ENCODE results near the gene HBS1L.

HBS1L gene

DNA sequence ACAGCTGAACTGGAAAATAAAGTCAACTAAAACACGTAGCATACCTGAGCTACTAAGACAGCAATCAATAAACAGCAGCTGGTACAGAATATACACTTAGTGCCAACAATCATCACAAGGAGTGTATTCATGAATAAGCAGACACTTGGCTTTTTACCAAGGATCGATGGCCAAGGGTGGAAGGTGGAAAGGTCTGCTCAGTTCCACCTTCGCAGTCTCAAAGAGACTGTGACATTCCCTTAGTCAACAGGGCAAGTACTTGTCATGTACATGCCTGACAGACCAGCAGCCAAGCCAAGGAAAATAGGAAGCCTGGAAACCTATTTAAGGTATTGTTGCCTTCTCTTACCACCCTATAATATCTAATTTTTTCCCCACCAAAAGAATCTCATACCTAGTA, 21.4 kb downstream of the HBS1L start (continued):
- no peak for TF ChIP-seq KLF16 (tag by site-specific recombination; IDR thresholded peaks at IDR 0.05)
- TF ChIP-seq ZNF626 (tag by site-specific recombination; IDR thresholded peaks at IDR 0.05), result no peak
- no peak for TF ChIP-seq GLIS2 (tag by site-specific recombination; IDR thresholded peaks at IDR 0.05)
- no peak for TF ChIP-seq ZNF776 (tag by site-specific recombination; IDR thresholded peaks at IDR 0.05; ENCODE audit: borderline replicate concordance)
- no peak for TF ChIP-seq ZNF350 (tag by site-specific recombination; IDR thresholded peaks at IDR 0.05)
- no peak for TF ChIP-seq GFI1B (tag by site-specific recombination; IDR thresholded peaks at IDR 0.05)

DNA sequence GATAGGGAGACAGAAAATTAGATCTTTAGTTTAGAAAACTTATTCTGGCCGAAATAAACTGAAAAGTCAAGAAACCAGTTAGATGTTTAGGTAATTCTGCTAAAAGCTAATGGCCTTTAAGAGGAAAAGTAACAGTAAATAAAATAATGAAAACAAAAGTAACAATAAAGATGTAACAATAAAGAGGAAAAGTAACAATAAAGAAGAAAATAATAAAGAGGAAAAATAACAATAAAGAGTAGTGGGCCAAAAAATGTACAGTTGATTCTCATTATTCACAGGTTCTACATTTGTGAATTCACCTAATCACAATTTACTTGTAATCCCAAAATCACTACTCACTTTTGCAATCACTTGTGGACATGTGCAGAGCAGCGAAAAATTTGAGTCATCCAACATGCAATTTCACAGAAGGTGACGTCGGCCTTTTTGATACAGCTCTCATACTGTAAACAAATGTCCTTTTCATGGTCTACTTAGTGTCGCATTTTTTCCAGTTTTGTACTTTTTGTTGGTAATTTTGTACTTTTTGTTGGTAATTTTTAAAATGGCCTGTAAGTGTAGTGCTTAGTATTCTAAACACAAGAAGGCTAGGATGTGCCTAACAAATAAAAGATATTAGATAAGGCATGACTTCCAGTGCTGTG, 24.0 kb downstream of the HBS1L start:
- ChIA-PET CTCF (interaction anchor here (0.7 kb wide), 1 partner anchor 30 kb away, joined by 3 read pairs; no protein-coding TSS in a partner anchor), POLR2A (no interaction called here)
- no peaks in the 10 kb centered on the region for H3K9me3 ChIP-seq (ENCODE audit: control insufficient read depth, insufficient read depth, low read depth, low read length)
- no peak for TF ChIP-seq ZNF843 (tag by site-specific recombination; IDR thresholded peaks at IDR 0.05)
- no peak for TF ChIP-seq ZFP3 (tag by site-specific recombination; IDR thresholded peaks at IDR 0.05; ENCODE audit: low read depth)
- TF ChIP-seq SP3 (tag by site-specific recombination; IDR thresholded peaks at IDR 0.05), result no peak
- no peak for TF ChIP-seq ZSCAN16 (tag by site-specific recombination; IDR thresholded peaks at IDR 0.05)
- TF ChIP-seq ZNF140 (tag by site-specific recombination; IDR thresholded peaks at IDR 0.05), result no peak
- TF ChIP-seq, protein P1, sequence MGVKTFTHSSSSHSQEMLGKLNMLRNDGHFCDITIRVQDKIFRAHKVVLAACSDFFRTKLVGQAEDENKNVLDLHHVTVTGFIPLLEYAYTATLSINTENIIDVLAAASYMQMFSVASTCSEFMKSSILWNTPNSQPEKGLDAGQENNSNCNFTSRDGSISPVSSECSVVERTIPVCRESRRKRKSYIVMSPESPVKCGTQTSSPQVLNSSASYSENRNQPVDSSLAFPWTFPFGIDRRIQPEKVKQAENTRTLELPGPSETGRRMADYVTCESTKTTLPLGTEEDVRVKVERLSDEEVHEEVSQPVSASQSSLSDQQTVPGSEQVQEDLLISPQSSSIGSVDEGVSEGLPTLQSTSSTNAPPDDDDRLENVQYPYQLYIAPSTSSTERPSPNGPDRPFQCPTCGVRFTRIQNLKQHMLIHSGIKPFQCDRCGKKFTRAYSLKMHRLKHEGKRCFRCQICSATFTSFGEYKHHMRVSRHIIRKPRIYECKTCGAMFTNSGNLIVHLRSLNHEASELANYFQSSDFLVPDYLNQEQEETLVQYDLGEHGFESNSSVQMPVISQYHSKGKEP (tag by site-specific recombination; IDR thresholded peaks at IDR 0.05), result peak; percentile 76
- TF ChIP-seq ZNF16 (tag by site-specific recombination; IDR thresholded peaks at IDR 0.05; ENCODE audit: low read depth), result no peak
- TF ChIP-seq MZF1 (tag by site-specific recombination; IDR thresholded peaks at IDR 0.05; ENCODE audit: borderline replicate concordance), result no peak
- TF ChIP-seq ZNF19 (tag by site-specific recombination; IDR thresholded peaks at IDR 0.05; ENCODE audit: low read depth), result no peak
- TF ChIP-seq ZNF169 (tag by site-specific recombination; IDR thresholded peaks at IDR 0.05), result no peak
- TF ChIP-seq ZBTB20 (tag by site-specific recombination; IDR thresholded peaks at IDR 0.05), result no peak
- TF ChIP-seq ZNF548 (tag by site-specific recombination; IDR thresholded peaks at IDR 0.05), result no peak
- no peak for TF ChIP-seq ZNF391 (tag by site-specific recombination; IDR thresholded peaks at IDR 0.05; ENCODE audit: borderline replicate concordance, low read depth)
- peak; percentile 73 for TF ChIP-seq FEZF1 (tag by site-specific recombination; IDR thresholded peaks at IDR 0.05)
- TF ChIP-seq, protein P2, sequence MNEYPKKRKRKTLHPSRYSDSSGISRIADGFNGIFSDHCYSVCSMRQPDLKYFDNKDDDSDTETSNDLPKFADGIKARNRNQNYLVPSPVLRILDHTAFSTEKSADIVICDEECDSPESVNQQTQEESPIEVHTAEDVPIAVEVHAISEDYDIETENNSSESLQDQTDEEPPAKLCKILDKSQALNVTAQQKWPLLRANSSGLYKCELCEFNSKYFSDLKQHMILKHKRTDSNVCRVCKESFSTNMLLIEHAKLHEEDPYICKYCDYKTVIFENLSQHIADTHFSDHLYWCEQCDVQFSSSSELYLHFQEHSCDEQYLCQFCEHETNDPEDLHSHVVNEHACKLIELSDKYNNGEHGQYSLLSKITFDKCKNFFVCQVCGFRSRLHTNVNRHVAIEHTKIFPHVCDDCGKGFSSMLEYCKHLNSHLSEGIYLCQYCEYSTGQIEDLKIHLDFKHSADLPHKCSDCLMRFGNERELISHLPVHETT (tag by site-specific recombination; IDR thresholded peaks at IDR 0.05), result no peak
- TF ChIP-seq ZNF133 (tag by site-specific recombination; IDR thresholded peaks at IDR 0.05), result no peak
- TF ChIP-seq, protein P3, sequence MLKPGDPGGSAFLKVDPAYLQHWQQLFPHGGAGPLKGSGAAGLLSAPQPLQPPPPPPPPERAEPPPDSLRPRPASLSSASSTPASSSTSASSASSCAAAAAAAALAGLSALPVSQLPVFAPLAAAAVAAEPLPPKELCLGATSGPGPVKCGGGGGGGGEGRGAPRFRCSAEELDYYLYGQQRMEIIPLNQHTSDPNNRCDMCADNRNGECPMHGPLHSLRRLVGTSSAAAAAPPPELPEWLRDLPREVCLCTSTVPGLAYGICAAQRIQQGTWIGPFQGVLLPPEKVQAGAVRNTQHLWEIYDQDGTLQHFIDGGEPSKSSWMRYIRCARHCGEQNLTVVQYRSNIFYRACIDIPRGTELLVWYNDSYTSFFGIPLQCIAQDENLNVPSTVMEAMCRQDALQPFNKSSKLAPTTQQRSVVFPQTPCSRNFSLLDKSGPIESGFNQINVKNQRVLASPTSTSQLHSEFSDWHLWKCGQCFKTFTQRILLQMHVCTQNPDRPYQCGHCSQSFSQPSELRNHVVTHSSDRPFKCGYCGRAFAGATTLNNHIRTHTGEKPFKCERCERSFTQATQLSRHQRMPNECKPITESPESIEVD (tag by site-specific recombination; IDR thresholded peaks at IDR 0.05), result peak; percentile 57; the same call in 1 of the 2 replicates
- no peak for TF ChIP-seq ZBTB1 (tag by site-specific recombination; IDR thresholded peaks at IDR 0.05)
- no peak for TF ChIP-seq ZIC2 (tag by site-specific recombination; IDR thresholded peaks at IDR 0.05)
- no peak for TF ChIP-seq ZNF341 (tag by site-specific recombination; IDR thresholded peaks at IDR 0.05; ENCODE audit: low read depth)
- TF ChIP-seq REPIN1 (tag by site-specific recombination; IDR thresholded peaks at IDR 0.05; ENCODE audit: low read depth), result peak; percentile 97
- peak; percentile 83; the same call in 1 of the 2 replicates for TF ChIP-seq PRDM1 (tag by site-specific recombination; IDR thresholded peaks at IDR 0.05)
- no peak for TF ChIP-seq HOXD13 (CRISPR knock-in tag; IDR thresholded peaks at IDR 0.05; ENCODE audit: borderline replicate concordance)
- peaks cover 25 to 33% of the 10 kb centered on the region in 2 experiments for H3K36me3 ChIP-seq (ENCODE audit: control insufficient read depth in 2 of 2, insufficient read depth in 1 of 2, low read length in 2 of 2)
- H3K27ac ChIP-seq (ENCODE audit: extremely low read depth, low read depth, low read length), result no peak overlapping the region
- no peak overlapping the region for H3K4me3 ChIP-seq (ENCODE audit: low read depth, low read length)
- H3K4me1 ChIP-seq (ENCODE audit: control insufficient read depth, insufficient read depth, low read length), result no peaks in the 10 kb centered on the region; the same call in 1 of the 2 replicates
